T-helper 1 cell treated with Interleukin-12 subunit alpha and Interleukin-12 subunit beta and Interleukin-4 antibody, amounts not matched to agents 30 ng/mL and 1 ng/mL, for 36 hours (primary cell): Measurements from ENCODE around the gene ZNF682. TPM values are rescaled to one million over a fixed set of nuclear protein-coding genes. Genes with fewer than 3 reads are reported as not detected.
"Not testable (repeated sequence)": the region's sequence is repeated elsewhere in the genome, so short reads cannot be mapped to it uniquely, and the experiment has no call there.

Experiments used
- intact Hi-C: fragments of 100-400 bp; cut with micrococcal nuclease; formaldehyde crosslinking; loops from one replicate; pipeline ENCODE4 v1.15.1; 2024
- total RNA-seq: library from RNA; stranded (reverse); gene quantifications from 2 replicates; pipeline ENCODE4 v1.2.3, GENCODE V29; 2022

ZNF682 gene
- total RNA-seq, 1 donor from 2014 or later: 6.6 TPM

DNA sequence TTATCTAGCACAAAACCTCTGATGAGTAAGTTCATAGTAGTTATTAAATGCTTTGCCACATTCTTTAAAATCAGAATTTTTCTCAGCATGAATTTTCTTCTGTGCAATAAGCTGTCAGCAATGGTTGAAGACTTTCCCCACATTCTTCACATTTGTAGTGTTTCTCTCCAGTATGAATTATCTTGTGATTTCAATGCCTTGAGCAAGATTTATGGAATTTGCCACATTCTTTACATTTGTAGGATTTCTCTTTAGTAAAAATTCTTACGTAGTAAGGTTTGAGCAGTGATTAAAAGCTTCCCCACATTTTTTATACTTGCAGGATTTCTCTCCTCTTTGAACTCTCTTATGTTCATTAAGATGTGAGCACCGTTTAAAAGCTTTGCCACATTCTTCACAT lies 33.6 kb downstream of the ZNF682 start:
- intact Hi-C loops: no loop called here

DNA sequence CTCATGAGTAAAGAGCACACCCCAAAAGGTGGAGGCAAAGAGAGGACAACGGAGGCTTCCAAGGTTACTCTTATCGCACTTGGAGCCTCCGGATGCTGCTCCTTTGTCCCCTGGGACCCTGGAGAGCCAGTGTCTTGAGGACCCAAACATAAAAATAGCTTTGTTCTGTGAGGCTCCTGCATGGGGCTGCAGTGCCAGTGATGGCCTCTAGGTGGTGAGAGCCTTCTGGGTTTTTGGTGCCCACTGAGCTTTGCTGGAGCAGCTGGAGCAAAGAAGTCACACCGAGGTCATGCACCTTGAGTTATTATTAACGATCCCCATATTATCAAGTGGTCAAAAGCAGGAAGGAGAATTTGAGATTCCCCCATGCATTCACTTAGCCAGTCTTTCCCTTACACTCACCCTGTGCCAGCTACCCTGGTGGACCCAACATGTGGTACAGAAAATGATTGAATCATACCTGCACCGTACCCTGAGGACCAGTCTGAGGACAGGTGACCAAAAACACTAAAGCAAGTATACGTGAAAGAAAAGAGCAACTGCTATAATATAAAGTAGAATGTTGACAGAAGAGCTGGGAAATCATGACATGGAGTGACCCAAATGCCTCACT lies 41.5 kb downstream of the ZNF682 start:
- intact Hi-C loops: no loop called here

DNA sequence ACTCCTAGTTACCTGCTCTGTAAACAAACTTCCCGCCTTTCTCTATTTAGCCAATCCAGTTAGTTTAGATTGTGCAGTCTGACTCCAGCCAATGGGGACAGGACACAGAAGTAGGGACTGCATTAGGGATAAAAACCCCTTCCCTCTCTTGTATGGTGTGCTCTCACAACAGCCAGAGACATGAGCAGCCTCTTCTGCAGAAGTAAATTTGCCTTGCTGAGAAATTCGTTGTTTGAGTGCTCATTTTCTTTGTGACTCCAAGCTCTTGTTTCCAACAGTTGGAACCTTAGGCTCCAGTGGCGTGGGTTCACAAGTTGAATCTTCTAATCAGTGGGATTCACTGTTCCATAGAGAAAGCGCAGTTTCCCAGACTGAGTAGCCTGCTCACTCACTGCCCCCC lies 72.4 kb downstream of the ZNF682 start:
- intact Hi-C loops: no loop called here

DNA sequence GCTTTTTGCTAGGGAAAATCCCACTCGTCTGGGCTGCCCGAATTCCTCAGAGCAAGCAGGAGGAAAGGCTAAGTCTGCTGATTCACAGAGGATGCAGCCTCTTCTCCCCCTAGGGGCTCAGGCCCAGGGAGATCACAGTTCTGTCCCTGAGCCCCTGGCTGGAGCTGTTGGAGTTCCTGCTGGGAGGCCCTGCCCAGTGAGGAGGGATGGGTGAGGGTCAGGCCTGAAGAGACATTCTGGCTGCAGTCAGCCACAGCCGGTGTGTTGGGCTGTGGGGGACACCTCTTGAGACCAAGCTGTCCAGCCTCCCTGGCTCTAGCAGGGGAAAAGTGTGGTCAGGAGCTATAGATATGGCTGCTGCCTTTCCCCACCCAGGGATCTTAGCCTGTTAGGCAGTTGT lies 73.2 kb downstream of the ZNF682 start:
- intact Hi-C loops: not testable (repeated sequence)

DNA sequence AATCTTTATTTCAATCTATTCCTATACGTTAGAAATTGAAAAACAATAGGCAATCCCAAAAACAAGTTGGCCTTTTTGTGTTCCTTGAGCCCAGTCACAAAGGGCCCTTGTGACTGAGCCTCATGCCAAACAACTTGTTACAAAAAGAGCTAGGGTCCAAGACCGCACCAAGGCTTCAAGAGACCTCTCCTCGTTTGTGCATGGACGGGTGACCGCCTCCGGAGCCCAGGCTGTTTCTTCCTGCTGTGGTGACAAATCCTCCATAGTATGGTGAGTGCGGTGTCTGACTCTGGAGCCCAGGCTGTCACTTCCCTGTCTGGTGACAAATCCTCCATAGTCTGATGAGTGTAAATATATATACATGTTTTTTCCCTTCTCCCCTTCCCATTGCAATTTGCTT lies 74.9 kb downstream of the ZNF682 start:
- intact Hi-C loops: no loop called here

DNA sequence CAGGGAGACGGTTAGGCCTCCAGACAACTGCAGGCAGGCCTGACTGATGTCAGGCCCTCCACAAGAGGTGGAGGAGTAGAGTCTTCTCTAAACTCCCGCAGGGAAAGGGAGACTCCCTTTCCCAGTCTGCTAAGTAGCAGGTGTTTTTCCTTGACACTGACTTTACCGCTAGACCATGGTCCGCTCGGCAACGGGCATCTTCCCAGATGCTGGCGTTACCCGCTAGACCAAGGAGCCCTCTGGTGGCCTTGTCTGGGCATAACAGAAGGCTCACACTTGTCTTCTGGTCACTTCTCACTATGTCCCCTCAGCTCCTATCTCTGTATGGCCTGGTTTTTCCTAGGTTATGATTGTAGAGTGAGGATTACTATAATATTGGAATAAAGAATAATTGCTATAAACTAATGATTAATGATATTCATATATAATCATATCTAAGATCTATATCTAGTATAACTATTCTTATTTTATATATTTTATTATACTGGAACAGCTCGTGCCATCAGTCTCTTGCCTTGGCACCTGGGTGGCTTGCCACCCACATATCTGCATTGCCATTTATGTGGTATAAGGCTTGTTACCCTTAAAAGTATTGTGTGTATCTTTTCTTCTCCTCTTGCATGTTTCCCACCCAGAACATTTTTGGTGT lies 80.0 kb downstream of the ZNF682 start:
- intact Hi-C loops: loop anchor here (1.0 to 5.0 kb wide), 5 partner anchors 183 to 442 kb away; partner anchors contain the start of genes NDUFA13, TSSK6 and ZNF101

DNA sequence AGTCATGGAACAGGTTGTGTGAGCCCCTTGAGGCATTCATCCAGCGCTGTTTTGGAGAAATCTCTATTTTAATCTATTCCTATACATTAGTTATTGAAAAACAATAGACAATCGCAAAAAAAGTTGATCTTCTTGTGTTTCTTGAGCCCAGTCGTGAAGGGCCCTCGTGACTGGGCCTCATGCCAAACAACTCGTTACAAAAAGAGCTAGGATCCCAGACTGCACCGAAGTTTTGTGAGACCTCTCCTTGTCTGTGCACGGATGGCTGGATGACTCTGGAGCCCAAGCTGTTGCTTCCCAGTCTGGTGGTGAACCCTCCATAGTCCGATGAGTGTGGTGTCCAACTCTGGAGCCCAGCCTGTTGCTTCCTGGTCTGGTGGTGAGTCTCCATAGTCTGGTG lies 81.5 kb downstream of the ZNF682 start:
- intact Hi-C loops: loop anchor here (5.0 kb wide), 1 partner anchor 440 kb away; the partner anchor contains the start of genes NDUFA13 and TSSK6

DNA sequence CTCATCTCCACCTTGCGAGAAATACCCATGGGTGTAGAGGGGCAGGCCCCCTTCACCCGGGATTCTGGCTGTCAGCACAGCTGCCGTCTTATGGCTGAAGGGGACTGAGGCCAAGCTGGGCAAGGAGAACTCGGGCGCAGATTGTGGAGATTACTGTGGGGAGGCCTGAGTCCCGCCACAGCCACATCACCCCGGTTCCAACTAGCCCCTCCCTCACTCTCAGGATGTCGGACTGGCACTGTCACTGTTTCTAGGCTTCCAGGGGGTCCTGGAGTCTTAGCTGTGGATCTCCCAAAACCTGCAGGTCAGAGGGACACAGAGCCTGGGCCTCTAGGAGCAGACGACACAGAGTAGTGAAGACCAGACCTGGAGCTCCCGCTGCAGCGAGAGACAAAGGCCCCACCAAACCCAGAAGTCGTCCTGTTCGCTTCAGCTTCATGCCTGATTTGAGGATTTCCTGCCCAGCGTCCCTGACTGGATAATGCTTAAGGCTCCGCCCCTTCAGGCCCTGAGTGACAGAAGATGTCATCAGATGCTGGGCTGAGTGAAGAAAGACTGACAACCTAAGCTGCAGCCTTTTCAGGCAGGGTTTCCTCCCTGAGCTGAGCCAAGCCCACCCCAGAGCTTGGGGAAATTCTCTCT lies 82.8 kb downstream of the ZNF682 start:
- intact Hi-C loops: loop anchor here (5.0 kb wide), 1 partner anchor 439 kb away; the partner anchor contains the start of genes NDUFA13 and TSSK6

DNA sequence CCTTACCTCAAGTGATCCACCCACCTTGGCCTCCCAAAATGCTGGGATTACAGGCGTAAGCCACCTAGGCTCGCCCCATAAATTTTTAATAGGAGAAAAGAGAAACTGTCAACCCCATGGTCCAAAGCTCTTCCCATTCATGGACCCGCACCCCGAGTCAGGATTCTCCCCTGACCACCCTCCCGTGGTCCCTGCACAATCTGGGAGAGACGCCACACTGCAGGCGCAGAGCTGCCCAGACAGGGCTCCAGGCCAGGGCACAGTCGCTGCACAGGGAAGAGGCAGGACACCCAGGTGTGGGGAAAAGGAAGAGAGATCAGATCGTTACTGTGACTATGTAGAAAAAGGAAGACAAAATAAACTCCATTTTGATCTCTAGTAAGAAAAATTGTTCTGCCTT lies 84.1 kb downstream of the ZNF682 start:
- intact Hi-C loops: loop anchor here (5.0 kb wide), 1 partner anchor 438 kb away; the partner anchor contains the start of genes NDUFA13 and TSSK6

Other genes with a start within 250 kb of the ZNF682 start
- gene ZNF506, start 217.8 kb downstream of the ZNF682 start, total RNA-seq: 17.2 and 22.5 TPM in 2 replicates
- gene ZNF253, start 173.6 kb downstream of the ZNF682 start, total RNA-seq: 16.5 and 17.6 TPM in 2 replicates
- 7.3 and 7.4 TPM in 2 replicates for gene ZNF93, start 138.6 kb downstream of the ZNF682 start, total RNA-seq
- gene ZNF90, start 38.5 kb upstream of the ZNF682 start, total RNA-seq: 4.1 TPM in 2 replicates
- 4.4 TPM in 2 replicates for gene ZNF486, start 127.7 kb upstream of the ZNF682 start, total RNA-seq